H9 (cell line): Measurements from ENCODE around the gene ZNF3. TPM values are rescaled to one million over a fixed set of nuclear protein-coding genes. Genes with fewer than 3 reads are reported as not detected.

ENCODE experiments used
- DNase-seq: peaks from one replicate; pipeline ENCODE4 v3.0.0-alpha.2; 2017
- H2AFZ ChIP-seq: one replicate; pipeline ENCODE4 v1.6.1; 2013; ENCODE audit warnings: mild to moderate bottlenecking, low read length, control low read depth, moderate library complexity
- H2AK5ac ChIP-seq: 2 replicates; pipeline ENCODE4 v1.6.1; 2013; ENCODE audit warnings: low read length, control low read depth, mixed read lengths; ENCODE audit not compliant: insufficient read length
- H2BK120ac ChIP-seq: one replicate; pipeline ENCODE4 v1.6.1; 2013; ENCODE audit warnings: low read depth, mild to moderate bottlenecking, low read length, control low read depth, inconsistent platforms; ENCODE audit not compliant: poor library complexity, severe bottlenecking
- H2BK12ac ChIP-seq: 2 replicates; pipeline ENCODE4 v1.6.1; 2013; ENCODE audit warnings: low read length, control low read depth, mixed read lengths, low read depth; ENCODE audit not compliant: insufficient read length
- H2BK15ac ChIP-seq: 2 replicates; pipeline ENCODE4 v1.6.1; 2013; ENCODE audit warnings: low read depth, low read length, control low read depth
- H2BK20ac ChIP-seq: one replicate; pipeline ENCODE4 v1.6.1; 2013; ENCODE audit warnings: low read depth, mild to moderate bottlenecking, low read length, control low read depth, inconsistent platforms; ENCODE audit not compliant: poor library complexity, severe bottlenecking
- H2BK5ac ChIP-seq: 2 replicates; pipeline ENCODE4 v1.6.1; 2013; ENCODE audit warnings: low read length, control low read depth, mixed read lengths; ENCODE audit not compliant: insufficient read length
- H3K14ac ChIP-seq: 2 replicates; pipeline ENCODE4 v1.6.1; 2013; ENCODE audit warnings: low read length, control low read depth; ENCODE audit not compliant: insufficient read depth
- H3K18ac ChIP-seq: 2 replicates; pipeline ENCODE4 v1.6.1; 2013; ENCODE audit warnings: low read depth, mild to moderate bottlenecking, mixed read lengths, low read length, control low read depth; ENCODE audit not compliant: insufficient read length
- H3K23ac ChIP-seq: 2 replicates; pipeline ENCODE4 v1.6.1; 2013; ENCODE audit warnings: low read length, control low read depth, mixed read lengths, low read depth; ENCODE audit not compliant: insufficient read length
- H3K23me2 ChIP-seq: 2 replicates; pipeline ENCODE4 v1.6.1; 2013; ENCODE audit warnings: low read depth, mild to moderate bottlenecking, mixed read lengths, low read length, control low read depth; ENCODE audit not compliant: insufficient read length, poor library complexity, severe bottlenecking
- H3K27ac ChIP-seq: 2 replicates; pipeline ENCODE4 v1.5.1; 2013; ENCODE audit warnings: low read length, control low read depth, mixed read lengths, low read depth; ENCODE audit not compliant: insufficient read length
- H3K27me3 ChIP-seq: 2 replicates; pipeline ENCODE4 v1.6.1; 2013; ENCODE audit warnings: low read length, control low read depth, inconsistent platforms; ENCODE audit not compliant: insufficient read depth
- H3K4ac ChIP-seq: 2 replicates; pipeline ENCODE4 v1.6.1; 2013; ENCODE audit warnings: low read depth, mild to moderate bottlenecking, control low read depth, inconsistent platforms, low read length, moderate library complexity
- H3K4me1 ChIP-seq: 2 replicates; pipeline ENCODE4 v1.6.1; 2013; ENCODE audit warnings: low read length, control low read depth, inconsistent platforms; ENCODE audit not compliant: insufficient read depth
- H3K4me2 ChIP-seq: 2 replicates; pipeline ENCODE4 v1.6.1; 2013; ENCODE audit warnings: low read length, control low read depth, mixed read lengths; ENCODE audit not compliant: insufficient read length, insufficient read depth
- H3K56ac ChIP-seq: 2 replicates; pipeline ENCODE4 v1.6.1; 2013; ENCODE audit warnings: low read depth, mild to moderate bottlenecking, mixed read lengths, low read length, control low read depth; ENCODE audit not compliant: insufficient read length
- H3K79me1 ChIP-seq: 2 replicates; pipeline ENCODE4 v1.6.1; 2013; ENCODE audit warnings: low read depth, mild to moderate bottlenecking, moderate library complexity, low read length, control low read depth, inconsistent platforms; ENCODE audit not compliant: insufficient read depth, poor library complexity, severe bottlenecking
- H3K79me2 ChIP-seq: 2 replicates; pipeline ENCODE4 v1.6.1; 2013; ENCODE audit warnings: low read length, control low read depth, inconsistent platforms; ENCODE audit not compliant: insufficient read depth
- H3K9ac ChIP-seq: 2 replicates; pipeline ENCODE4 v1.6.1; 2013; ENCODE audit warnings: low read length, control low read depth, mixed read lengths; ENCODE audit not compliant: insufficient read length; ENCODE audit errors: extremely low read depth
- H3K9me3 ChIP-seq: one replicate; pipeline ENCODE4 v1.6.1; 2013; ENCODE audit warnings: low read depth, low read length, inconsistent platforms; ENCODE audit not compliant: control insufficient read depth
- H3T11ph ChIP-seq: one replicate; pipeline ENCODE4 v1.6.1; 2013; ENCODE audit warnings: mild to moderate bottlenecking, low read length, control low read depth, inconsistent platforms
- H4K20me1 ChIP-seq: one replicate; pipeline ENCODE4 v1.6.1; 2013; ENCODE audit not compliant: control insufficient read depth, insufficient read length, insufficient read depth
- H4K5ac ChIP-seq: 2 replicates; pipeline ENCODE4 v1.6.1; 2013; ENCODE audit warnings: low read depth, mild to moderate bottlenecking, mixed read lengths, low read length, control low read depth; ENCODE audit not compliant: insufficient read length
- H4K8ac ChIP-seq: replicated peaks from 2 replicates; pipeline ENCODE4 v1.6.1; 2013; ENCODE audit warnings: low read length, control low read depth, mixed read lengths, low read depth; ENCODE audit not compliant: insufficient read length
- H4K91ac ChIP-seq: 2 replicates; pipeline ENCODE4 v1.6.1; 2013; ENCODE audit warnings: low read depth, mild to moderate bottlenecking, moderate library complexity, mixed read lengths, low read length, control low read depth; ENCODE audit not compliant: insufficient read length
- H3K27ac Mint-ChIP-seq, 3 experiments: 2 replicates in 2 of 3; 3 replicates in 1 of 3; pipeline ENCODE4 v1.8.0; 2020 to 2021; ENCODE audit warnings: mixed read lengths in 3 of 3, mild to moderate bottlenecking in 1 of 3, moderate library complexity in 1 of 3
- H3K27me3 Mint-ChIP-seq: 2 replicates; pipeline ENCODE4 v1.8.0; 2021; ENCODE audit warnings: low read depth, mild to moderate bottlenecking, moderate library complexity, mixed read lengths
- H3K36me3 Mint-ChIP-seq, 3 experiments: 2 replicates in 2 of 3; 3 replicates in 1 of 3; pipeline ENCODE4 v1.8.0; 2020 to 2021; ENCODE audit warnings: low read depth in 3 of 3, mixed read lengths in 3 of 3; ENCODE audit not compliant: insufficient read depth in 1 of 3
- H3K4me1 Mint-ChIP-seq, 2 experiments: 2 replicates each; pipeline ENCODE4 v1.8.0; 2020; ENCODE audit warnings: mixed read lengths in 2 of 2
- H3K4me3 Mint-ChIP-seq, 2 experiments: 2 replicates in 1 of 2; 3 replicates in 1 of 2; pipeline ENCODE4 v1.8.0; 2020 to 2021; ENCODE audit warnings: mild to moderate bottlenecking in 2 of 2, mixed read lengths in 2 of 2, moderate library complexity in 1 of 2
- H3K9me3 Mint-ChIP-seq, 2 experiments: 2 replicates in 1 of 2; 3 replicates in 1 of 2; pipeline ENCODE4 v1.8.0; 2020; ENCODE audit warnings: mild to moderate bottlenecking in 2 of 2, mixed read lengths in 2 of 2, moderate library complexity in 1 of 2
- WGBS: extraction: QIAGEN DNeasy Blood & Tissue Kit; methylation state at CpG from one replicate; pipeline ENCODE4 v1.1.7; 2013; ENCODE audit warnings: missing lambda C conversion rate, low lambda C conversion rate, mixed read lengths; ENCODE audit not compliant: insufficient read length; ENCODE audit errors: extremely low coverage; 5-methylcytosine and 5-hydroxymethylcytosine counted together
- total RNA-seq: library from RNA; stranded (reverse); gene quantifications from 2 replicates; pipeline ENCODE4 v1.2.1, GENCODE V29; 2021
- TF ChIP-seq, protein P1 (sequence below): fragments of 200-600 bp; sonication (generic); conservative IDR thresholded peaks from 3 replicates; pipeline ENCODE4 v1.8.0; 2021; ENCODE audit warnings: antibody characterized with exemption, mild to moderate bottlenecking

ZNF3 gene
- total RNA-seq, 1 experiment from 2014 or later: 60.4 TPM

DNA sequence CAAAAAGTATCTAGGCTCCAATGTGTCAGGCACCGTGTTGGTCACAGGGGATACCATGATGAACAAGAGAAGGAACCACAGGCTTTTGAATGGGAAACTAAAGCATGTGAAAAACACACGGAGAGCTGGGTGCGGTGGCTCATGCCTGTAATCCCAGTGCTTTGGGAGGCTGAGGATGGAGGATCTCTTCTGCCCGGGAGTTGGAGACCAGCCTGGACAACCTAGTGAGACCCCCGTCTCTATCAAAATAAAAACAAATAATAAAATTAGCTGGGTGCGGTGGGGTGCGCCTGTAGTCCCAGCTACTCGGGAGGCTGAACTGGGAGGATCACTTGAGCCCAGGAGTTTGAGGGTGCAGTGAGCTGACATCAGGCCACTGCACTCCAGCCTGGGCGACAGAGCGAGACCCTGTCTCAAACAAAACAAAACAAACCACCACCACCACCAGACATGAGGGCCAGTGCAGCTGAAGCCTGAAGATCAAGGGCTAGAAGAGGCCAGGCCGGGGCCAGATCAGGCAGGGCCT, 6.6 kb upstream of the ZNF3 start:
- H3K4me2 ChIP-seq: peak overlapping the region; percentile 90
- no peak overlapping the region for H2BK15ac ChIP-seq
- TF ChIP-seq, protein P1, sequence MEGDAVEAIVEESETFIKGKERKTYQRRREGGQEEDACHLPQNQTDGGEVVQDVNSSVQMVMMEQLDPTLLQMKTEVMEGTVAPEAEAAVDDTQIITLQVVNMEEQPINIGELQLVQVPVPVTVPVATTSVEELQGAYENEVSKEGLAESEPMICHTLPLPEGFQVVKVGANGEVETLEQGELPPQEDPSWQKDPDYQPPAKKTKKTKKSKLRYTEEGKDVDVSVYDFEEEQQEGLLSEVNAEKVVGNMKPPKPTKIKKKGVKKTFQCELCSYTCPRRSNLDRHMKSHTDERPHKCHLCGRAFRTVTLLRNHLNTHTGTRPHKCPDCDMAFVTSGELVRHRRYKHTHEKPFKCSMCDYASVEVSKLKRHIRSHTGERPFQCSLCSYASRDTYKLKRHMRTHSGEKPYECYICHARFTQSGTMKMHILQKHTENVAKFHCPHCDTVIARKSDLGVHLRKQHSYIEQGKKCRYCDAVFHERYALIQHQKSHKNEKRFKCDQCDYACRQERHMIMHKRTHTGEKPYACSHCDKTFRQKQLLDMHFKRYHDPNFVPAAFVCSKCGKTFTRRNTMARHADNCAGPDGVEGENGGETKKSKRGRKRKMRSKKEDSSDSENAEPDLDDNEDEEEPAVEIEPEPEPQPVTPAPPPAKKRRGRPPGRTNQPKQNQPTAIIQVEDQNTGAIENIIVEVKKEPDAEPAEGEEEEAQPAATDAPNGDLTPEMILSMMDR: no peak
- H4K20me1 ChIP-seq: no peaks in the 10 kb centered on the region
- H2BK12ac ChIP-seq: no peak overlapping the region
- peaks cover 9 to 15% of the 10 kb centered on the region in 2 experiments for H3K4me1 Mint-ChIP-seq
- no peak overlapping the region for H3K23ac ChIP-seq
- H3K27ac ChIP-seq: no peak overlapping the region
- no peak overlapping the region for H2BK20ac ChIP-seq
- WGBS: no CpG with 5 or more reads among the region's 11 CpGs
- H3K79me1 ChIP-seq: no peaks in the 10 kb centered on the region
- H3K56ac ChIP-seq: no peak overlapping the region
- DNase-seq: no peak
- no peak overlapping the region for H4K8ac ChIP-seq
- H2AFZ ChIP-seq: no peak overlapping the region
- peak overlapping the region; percentile 39 for H3K9ac ChIP-seq
- H4K91ac ChIP-seq: no peak overlapping the region
- H4K5ac ChIP-seq: no peak overlapping the region
- no peak overlapping the region for H3K4ac ChIP-seq
- H2BK120ac ChIP-seq: no peak overlapping the region
- H3K27me3 ChIP-seq: no peaks in the 10 kb centered on the region
- H3T11ph ChIP-seq: no peak overlapping the region
- H3K14ac ChIP-seq: no peak overlapping the region
- no peaks in the 10 kb centered on the region for H3K79me2 ChIP-seq
- peaks cover 5% of the 10 kb centered on the region for H3K27me3 Mint-ChIP-seq
- H3K36me3 Mint-ChIP-seq: peaks cover 32 to 35% (median 34%) of the 10 kb centered on the region in 3 experiments
- no peaks in the 10 kb centered on the region for H3K4me1 ChIP-seq
- H3K18ac ChIP-seq: peak overlapping the region; percentile 61
- H2BK5ac ChIP-seq: no peak overlapping the region
- H3K27ac Mint-ChIP-seq: peak overlapping the region; percentile 93 to 98 (median 93)
- peaks cover 4% of the 10 kb centered on the region for H3K23me2 ChIP-seq
- no peak overlapping the region for H2AK5ac ChIP-seq
- no peaks in the 10 kb centered on the region; a peak in 1 of 5 replicates for H3K9me3 Mint-ChIP-seq
- H3K4me3 Mint-ChIP-seq: peak overlapping the region; percentile 96 to 97
- H3K9me3 ChIP-seq: no peaks in the 10 kb centered on the region
